DMS79 (cell line): ENCODE measurements around the gene PFKFB2.
"Not testable (repeated sequence)": the region's sequence is repeated elsewhere in the genome, so short reads cannot be mapped to it uniquely, and the experiment has no call there.

Experiments
- DNase-seq: peaks from one replicate; lab custom pipeline; 2025; lab: John Stamatoyannopoulos, UW

The PFKFB2 gene

DNA sequence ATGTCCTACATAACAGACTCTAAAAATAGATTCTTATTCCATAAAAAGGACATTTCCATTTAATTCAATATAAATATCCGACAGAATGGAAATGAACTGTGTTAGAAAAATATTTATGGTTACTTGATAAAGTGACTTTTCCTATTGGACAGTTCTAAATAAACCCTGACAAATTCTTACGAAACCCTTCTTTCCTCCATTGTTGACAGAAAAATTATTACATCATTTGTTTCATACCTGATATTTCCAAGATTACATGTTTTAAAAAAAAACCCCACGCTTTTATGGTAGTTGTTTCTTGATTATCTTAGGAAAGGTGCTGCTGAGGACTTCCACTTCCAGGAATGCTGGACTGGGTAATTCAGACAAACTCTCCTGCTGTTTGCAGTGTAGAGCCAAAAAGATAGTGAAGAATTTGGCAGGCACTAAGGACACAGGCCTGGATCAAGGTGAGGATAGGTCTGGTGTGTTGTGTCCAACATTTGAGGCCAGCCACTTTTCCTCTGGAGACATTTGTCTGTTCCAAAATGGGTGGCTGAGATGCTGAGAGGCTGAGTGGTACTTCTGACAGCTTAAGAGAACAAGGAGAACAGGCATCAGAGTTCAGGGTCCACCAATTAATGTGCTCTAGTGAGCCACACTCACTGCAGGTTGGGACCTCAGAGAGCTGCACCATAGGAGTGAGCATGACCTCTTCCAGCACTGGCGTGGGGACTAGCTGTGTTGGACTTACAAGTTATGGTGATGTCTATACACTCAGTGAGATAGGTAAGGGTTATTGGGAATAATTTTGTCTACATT is 13.5 kb upstream of the PFKFB2 start:
- no peak for DNase-seq

DNA sequence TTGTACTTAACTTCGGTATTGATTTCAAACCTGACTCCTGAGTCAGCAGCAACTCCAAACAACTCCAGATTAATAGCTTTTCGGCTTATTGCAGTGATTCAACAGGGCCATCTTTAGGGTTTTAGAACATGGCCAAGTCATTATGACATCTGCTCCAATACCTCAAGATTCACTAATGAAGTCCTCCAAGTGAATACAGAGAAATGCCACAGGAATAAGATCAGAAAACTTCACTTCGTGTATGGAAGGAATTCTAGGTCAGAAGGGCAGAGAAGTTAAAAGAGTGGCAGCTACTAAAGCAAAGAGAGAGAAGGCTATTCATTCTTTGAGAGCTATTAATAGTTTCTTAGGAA is 12.9 kb upstream of the PFKFB2 start:
- no peak for DNase-seq

DNA sequence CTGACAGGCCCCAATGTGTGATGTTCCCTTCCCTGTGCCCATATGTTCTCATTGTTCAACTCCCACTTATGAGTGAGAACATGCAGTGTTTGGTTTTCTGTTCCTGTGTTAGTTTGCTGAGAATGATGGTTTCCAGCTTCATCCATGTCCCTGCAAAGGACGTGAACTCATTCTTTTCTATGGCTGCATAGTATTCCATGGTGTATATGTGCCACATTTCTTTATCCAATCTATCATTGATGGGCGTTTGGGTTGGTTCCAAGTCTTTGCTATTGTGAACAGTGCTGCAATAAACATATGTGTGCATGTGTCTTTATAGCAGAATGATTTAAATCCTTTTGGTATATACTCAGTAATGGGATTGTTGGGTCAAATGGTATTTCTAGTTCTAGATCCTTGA is 11.7 kb upstream of the PFKFB2 start:
- not testable (repeated sequence) for DNase-seq

DNA sequence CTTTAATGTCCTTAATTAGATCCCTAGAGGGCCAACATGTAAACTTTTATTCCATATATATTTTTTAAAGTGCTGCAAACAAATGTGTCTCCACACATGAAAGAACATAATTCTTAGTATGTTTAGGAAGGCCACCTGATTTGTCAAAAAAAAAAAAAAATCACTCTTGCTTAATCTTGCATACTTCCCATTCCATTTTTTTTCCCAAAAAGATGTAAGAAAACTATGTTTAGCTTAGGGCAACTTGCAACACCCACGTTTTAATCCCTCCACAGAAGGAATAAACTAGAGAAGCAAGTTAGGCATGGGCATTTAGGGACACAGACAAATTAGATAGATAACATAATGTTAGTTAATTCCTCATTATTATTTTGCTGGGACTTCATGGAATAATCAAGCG is 7.6 kb upstream of the PFKFB2 start:
- DNase-seq: no peak

DNA sequence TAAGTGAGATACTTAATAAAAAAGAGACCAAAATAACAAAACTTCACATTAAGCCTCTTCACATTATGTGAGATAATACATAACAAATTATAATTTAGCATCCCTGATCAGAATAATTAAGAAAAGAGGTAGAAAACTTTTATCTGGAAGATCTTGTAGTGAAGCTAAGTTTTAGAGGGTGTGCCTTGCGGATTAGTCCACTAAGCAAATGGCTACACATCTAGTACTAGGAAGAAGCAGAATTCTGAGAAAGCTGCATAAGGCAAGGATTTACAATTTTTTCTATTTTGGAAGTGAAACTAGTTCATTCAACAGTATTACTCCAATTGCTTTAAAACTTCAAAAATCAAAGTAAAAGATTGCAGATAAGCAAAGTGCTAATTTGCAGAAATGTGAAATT is 5.6 kb upstream of the PFKFB2 start:
- DNase-seq: no peak

DNA sequence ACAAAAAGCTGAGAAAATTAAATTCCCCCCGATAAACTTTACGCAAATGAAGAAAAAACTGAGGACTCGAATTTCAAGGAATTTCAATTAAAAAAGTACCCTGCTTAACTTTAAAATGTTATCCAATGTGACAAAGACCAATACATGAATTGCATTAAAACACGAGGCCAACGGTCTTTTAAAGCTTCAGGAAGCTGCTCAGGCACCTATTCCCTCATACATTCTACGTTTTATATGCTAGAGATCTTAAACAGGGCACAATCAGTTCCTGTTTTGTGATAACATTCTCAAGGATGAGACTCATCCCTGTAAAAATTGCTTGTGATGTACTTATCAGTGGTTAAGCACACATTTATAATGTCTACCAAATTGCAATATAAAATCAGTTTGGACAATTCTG is 5.0 kb upstream of the PFKFB2 start:
- no peak for DNase-seq

DNA sequence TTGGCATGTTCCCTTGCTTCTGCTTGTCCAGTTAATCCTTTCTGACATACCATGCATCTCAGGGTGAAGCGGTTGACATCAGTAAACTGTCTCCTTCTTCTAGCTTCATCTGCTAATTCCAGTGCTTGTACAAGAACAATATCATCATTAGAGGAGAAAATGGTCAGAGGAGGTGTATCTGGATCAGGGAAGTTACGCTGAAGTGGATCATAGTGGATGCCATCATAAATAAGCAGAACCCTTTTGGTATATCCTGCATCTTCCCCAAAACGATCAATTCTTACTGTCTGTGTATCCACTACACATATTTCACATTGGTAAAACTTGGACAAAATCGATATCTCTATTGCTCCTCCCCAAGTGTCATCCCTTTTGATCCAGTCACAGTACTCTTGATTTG is 4.0 kb upstream of the PFKFB2 start:
- no peak for DNase-seq

DNA sequence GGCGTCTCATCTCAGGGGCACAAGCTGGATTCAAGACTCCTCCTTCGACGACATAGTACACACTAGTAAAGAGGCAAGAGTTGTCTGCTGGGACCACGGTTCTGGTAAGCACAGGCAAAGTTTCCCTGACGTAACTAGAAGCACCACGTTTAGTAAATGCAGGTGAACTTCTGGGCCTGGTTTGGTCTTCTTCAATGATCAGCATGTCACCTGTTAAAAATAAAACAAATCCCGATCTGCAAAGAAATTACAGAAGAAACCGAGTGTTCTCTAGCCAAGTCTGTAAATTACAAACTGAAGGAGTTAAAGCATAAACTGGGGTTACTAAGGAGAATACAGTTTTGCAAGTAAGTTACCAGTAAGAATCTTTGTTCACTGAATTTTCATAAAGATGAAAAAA is 3.6 kb upstream of the PFKFB2 start:
- no peak for DNase-seq

DNA sequence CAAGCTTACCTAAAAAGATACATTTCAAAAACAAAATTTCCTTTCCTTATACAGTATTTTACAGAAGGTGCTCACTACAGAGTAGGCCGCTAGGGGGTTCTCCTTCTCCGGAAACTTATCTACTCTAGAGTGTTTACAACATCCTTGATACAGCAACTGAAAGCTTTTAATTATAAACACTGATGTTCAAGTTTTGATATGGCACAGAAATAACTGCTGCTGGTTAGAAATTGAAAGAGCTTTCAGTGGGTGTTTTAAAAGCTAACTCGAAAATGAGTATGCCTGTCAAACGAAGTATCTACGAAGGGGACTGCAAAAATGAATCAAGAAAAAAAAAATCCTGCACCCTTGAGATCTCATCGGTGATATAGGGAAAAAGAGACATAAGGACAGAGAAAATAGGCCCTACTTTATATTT is 3.1 kb upstream of the PFKFB2 start:
- DNase-seq: peak; percentile 25

DNA sequence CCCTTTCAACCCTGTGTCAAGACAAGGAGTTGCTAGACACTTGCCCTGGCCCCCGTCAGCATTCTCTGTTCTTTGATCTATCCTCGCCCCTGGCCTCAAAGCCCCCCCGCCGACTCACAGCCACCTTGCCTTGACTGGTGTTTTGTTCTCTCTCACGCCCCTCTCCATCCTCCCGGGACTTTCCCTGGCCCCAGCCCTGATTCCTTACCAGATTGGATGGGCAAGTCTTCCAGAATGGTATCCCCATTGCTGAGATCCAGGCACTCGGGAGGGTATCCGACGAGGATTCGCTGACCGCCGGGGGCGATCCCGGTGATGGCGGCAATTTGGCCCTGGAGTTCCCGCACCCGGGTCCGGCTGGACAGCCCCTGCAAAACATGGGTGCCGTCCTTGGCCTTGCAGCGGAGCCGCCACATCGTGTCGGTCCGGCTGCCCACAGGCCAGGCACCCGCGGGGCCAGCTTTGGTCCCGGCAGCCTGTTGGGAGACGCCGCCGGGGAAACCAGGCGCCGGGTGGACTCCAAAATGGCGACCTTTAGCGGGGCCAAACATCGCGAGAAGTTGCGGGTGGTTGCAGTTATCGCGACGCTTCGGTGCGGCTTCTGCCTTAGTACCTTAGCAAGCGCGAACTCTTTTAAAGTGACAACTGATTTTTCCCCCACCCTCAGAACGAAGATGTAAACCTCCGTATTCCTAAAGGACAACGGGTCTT is 2.4 kb upstream of the PFKFB2 start:
- peak; percentile 71 for DNase-seq

DNA sequence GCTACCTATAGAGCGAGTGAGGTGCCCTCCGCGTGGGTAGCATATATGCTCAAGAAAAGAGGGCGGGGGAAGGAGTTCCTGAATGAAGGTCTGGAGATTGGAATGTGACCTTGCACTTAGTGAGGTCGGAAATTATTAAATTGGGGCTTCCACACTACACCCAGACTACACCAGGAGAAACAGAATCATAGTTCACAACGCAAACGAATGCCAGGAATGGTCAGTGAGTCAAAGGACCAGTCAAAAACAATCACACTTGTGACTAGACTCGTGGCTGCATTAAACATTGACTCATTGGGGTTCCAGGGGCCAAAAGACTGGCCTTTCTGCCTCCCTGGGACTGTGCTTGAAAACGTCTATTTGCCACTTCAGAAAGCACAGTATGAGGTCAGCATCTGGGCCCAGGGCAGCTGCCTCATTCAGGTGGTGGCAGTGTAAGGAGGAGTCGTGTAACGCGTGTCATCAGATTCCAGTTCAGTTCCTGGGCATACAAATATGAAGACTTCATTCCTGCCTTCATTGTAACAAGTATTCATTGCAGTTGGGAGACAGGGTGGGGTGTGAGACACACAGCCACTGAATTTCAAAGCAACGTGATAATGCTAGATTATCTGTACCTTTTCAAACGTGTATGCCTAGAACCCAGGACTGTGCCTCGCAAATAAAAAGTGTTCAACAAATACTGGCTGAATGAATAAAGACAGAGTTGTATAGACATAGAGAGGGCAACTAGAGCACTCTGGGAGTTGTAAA is 1.7 kb upstream of the PFKFB2 start, which contains the start of gene YOD1:
Gene YOD1 (minus strand): TSS at position 18 of the 753 bp plus-strand sequence. CDS start 178 bp downstream, outside the sequence.
- no peak for DNase-seq

DNA sequence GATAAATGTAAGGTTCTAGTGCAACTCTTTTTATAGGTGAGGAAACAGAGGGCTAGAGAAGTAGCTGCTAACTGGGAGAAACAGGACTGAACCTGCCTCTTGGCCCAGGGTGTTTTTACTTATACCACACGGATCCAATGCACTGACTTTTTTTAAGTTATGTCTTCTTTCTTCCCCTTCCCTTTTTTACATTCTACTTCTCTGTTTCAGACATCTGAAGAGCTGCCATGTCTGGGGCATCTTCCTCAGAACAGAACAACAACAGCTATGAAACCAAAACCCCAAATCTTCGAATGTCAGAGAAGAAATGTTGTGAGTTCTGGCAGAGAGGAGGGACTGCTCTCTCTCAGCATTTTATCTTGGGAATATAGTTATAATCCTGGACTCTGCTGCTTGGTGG is 1.4 kb downstream of the PFKFB2 start:
- DNase-seq: no peak

DNA sequence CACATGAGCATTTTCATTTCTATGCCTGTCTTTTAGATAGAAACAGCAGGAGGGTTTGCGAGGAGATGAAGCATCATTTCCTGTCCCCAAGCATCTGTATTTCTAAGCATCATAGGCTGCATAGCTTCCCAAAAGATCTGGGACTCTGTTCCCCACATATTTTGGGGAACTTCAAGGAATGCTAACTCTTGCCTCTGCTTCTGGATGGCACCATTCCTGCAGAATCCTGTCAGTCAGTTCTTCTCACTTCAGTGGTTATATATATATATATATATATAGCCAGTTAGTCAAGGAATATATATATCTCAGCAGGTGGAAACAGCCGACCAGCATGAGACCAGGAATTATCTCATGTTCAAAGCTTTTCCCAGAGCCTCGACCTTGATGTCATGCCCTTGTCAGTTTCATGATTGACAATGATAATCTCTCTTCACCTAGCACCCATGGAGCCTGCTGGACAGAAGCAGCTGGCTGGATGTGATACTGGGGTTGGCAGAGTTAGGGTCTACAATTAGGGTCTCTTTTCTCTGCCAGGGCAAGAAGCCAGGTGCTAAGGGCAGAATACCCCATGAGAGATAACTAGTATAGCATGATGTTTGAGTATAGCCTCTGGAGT is 2.4 kb downstream of the PFKFB2 start:
- no peak for DNase-seq

DNA sequence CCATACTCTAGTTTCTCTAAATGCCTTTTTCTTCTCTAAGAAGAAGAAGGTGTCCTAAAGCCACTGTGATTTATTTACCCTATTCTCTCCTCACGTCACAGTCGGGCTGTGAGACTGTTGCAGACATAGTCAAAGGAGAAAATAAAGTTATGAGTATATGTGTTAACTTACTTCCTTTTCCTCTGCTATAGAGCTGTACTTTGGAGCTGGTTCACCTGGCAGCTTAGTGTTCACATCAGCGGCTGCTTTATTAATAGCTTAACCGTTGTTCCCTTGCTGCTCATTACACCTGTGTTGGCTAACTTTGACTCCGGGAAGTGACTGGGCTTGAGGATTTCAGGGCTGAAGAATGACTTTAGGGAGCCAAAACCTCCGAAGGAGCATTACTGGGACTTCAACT is 3.6 kb downstream of the PFKFB2 start:
- no peak for DNase-seq

DNA sequence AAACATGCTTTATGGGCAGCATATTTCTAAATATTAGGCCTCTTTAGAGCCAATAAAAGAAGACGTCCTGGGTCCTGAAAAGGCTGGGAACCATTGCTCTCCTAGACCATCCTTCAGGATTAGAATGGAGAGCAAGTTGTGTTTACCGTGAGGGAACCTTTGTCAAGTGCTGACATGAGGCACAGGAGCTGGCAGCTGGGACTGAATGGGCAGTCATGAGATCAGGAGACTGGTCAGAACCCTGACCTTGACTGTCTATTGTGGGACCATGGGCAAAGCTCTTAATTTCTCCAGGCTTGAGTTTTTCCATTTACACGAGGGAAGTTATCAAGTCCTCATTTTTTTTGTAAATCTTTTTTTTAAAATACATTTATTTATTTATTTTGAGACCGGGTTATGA is 5.2 kb downstream of the PFKFB2 start:
- DNase-seq: no peak

DNA sequence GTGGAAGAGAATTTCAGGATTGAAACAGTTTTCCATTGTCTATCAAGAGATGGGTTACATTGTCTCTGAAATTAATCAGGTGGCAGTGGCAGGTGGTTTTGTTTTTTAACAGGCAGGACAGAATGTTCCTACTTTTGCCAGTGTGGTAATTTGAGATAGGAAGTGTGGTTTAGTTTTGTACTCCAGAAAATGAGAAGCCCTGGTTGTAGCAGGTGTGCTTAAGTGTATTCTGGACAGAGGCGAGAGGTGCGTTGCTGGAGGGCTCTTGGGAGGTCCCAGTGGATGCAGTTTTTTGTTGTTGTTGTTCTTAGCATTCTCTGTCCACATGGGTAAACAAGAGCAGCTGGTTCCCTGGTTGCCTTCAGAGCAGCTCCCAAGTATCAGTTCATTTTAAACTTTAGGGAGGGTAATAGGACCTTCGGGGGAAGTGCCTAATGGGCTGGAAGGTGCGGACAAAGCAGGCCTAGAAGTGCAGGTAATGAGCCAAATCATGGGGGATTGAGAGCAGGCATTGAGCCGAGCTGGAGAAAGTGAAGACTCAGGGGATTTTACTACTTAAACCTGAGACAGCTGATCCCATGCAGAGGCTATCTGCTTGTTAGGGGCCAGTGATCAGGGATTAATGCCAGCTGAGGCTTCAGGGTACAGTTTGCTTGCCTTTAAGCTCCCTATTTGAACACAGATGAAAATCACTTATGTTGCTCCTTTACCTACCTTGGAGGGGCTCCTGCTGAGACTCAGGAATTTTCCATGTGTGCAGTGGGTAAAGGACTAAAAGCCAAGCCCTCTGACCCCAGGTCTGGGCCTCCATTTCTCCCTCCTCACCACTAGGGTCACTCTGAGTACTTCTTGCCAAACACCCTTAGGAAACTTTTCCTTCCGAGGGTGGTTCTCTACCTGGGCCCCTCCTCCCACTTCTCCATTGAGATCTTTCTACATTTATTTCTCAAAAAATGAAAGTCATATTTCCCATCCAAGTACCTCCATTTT is 6.1 kb downstream of the PFKFB2 start:
- peak; percentile 89 for DNase-seq

DNA sequence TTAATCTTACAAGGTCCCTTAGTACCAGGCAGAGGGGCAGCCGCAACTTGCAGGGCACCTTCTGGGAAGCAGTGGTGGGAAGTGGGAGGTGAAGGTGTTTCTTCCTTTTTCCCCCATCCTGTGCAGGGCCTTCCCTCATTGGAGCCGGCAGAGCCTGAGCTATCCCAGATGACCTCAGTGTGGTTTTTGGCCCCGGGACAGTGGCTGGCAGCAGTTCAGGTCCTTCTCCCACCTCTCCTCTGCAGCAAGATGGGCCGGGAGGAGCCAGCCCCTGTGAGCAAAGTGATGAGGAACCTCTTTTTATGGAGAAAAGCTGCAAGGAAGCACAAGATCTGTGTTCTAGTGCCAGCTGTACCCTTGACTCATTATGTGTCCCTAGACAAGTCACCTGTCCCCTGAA is 6.8 kb downstream of the PFKFB2 start:
- no peak for DNase-seq

DNA sequence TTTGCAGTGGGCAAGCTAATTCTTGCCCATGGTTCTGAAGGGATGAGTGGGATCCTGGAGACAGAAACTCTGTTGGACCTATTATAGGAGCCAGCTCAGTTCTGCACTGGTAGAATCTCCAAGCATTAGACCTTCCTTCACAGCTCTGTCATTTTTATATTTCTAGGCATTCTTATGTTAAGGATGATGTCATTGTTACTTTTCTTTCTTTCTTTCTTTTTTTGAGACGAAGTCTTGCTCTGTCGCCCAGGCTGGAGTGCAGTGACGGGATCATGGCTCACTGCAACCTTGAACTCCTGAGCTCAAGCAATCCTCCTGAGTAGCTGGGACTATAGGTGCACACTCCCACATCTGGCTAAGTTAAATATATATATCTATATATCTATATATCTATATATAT is 7.5 kb downstream of the PFKFB2 start:
- DNase-seq: no peak

DNA sequence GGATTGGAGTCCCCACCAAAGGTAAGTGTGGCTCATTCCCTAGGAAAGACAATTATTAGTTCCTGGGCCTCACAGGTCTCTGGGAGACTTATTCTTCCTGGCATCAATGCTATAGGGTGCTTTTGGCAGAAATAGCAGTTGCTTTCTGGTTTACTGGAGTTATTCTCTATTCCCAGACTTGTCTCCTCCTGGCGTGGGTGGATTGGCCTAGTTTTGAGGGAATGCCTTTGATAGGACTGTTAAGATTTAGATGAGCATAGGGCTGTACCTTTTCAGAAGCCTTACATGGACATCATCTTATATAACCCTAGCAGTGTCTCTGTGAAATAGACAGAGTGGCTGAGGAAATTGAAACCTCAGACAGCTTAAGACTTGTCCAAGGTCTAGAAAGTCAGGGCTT is 9.0 kb downstream of the PFKFB2 start:
- no peak for DNase-seq

DNA sequence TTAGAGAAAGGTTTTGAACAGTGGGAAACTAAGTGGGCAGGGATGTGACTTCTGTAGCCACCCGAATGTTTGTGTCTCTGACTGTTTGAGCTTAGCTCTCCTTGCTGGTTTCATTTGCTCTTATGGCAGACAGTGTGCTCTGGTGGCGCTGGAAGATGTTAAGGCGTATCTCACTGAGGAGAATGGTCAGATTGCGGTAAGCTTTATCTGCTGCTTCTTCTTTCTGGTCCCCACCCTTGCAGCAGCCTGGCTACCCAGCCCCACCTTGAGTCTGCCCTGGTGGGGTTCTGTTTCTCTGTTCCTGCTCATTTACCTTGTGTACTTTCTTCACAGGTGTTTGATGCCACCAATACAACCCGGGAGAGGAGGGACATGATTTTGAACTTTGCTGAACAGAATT is 9.9 kb downstream of the PFKFB2 start:
- no peak for DNase-seq

DNA sequence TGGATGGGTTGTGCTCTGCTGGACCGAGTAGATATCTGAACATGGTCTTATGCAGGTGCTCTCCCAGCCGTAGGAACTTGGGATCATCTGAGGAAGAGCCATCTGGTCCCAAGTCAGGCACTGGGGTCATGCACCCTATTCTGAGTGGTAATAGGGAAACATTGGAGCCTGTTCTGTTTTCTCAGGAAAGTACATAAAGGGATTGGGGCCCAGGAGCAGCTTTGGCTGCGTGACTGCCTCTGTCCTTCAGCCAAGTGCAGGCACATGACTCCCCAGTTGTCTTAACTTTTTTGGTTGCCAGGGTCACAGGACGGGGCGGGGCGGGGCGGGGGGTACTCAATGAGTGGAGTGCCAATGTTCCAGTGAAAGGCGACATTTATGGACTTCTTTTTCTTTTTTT is 11.5 kb downstream of the PFKFB2 start:
- no peak for DNase-seq
